ENCODE data around the gene TMPRSS11A. TPM values are rescaled to one million over a fixed set of nuclear protein-coding genes. Genes with fewer than 3 reads are reported as not detected.

Gene TMPRSS11A
- total RNA-seq, 2 donors from 2014 or later = not detected

GRCh38 chr4:67918428-67918827, 44.9 kb downstream of the TMPRSS11A start:
- intact Hi-C loops (cut with DNase I) = no loop called here
- ATAC-seq (no peak), DNase-seq (no peak)

- DNase-seq (no peak), ATAC-seq (no peak)
- intact Hi-C loops (cut with DNase I) = no loop called here
These were observed 47.8 kb downstream of the TMPRSS11A start for GRCh38 chr4:67915400-67915966.

GRCh38 chr4:67912080-67912479, 51.2 kb downstream of the TMPRSS11A start:
- ATAC-seq (no peak), DNase-seq (no peak)
- intact Hi-C loops (cut with DNase I) = no loop called here

- DNase-seq (no peak), ATAC-seq (no peak)
- intact Hi-C loops (cut with DNase I) = no loop called here
These were observed 51.7 kb downstream of the TMPRSS11A start for GRCh38 chr4:67911638-67912037.

GRCh38 chr4:67911141-67911540, 52.2 kb downstream of the TMPRSS11A start:
- intact Hi-C loops (cut with DNase I) = no loop called here
- ATAC-seq = no peak

GRCh38 chr4:67910585-67910905, 52.7 kb downstream of the TMPRSS11A start:
- intact Hi-C loops (cut with DNase I) = no loop called here
- no peak for ATAC-seq
- no peak for DNase-seq

More at GRCh38 chr4:67911141-67911540, 52.2 kb downstream of the TMPRSS11A start:
- no peak for DNase-seq

GRCh38 chr4:67909905-67910584, 53.2 kb downstream of the TMPRSS11A start:
- no peak for DNase-seq
- intact Hi-C loops (cut with DNase I) = no loop called here
- no peak for ATAC-seq

- DNase-seq (no peak), ATAC-seq (no peak)
- intact Hi-C loops (cut with DNase I) = no loop called here
These were observed 55.6 kb downstream of the TMPRSS11A start for GRCh38 chr4:67907650-67908049.

- DNase-seq (no peak), ATAC-seq (no peak)
- intact Hi-C loops (cut with DNase I) = no loop called here
These were observed 64.2 kb downstream of the TMPRSS11A start for GRCh38 chr4:67899096-67899495.

GRCh38 chr4:67897686-67898085, 65.6 kb downstream of the TMPRSS11A start:
- ATAC-seq (no peak), DNase-seq (no peak)
- intact Hi-C loops (cut with DNase I) = no loop called here

- DNase-seq = no peak
- no peak for ATAC-seq
- intact Hi-C loops (cut with DNase I) = no loop called here
These were observed 66.8 kb downstream of the TMPRSS11A start for GRCh38 chr4:67896421-67897065.

GRCh38 chr4:67894659-67895058, 68.6 kb downstream of the TMPRSS11A start:
- DNase-seq (no peak), ATAC-seq (no peak)
- intact Hi-C loops (cut with DNase I) = no loop called here

- DNase-seq (no peak), ATAC-seq (no peak)
- intact Hi-C loops (cut with DNase I) = no loop called here
These were observed 70.4 kb downstream of the TMPRSS11A start for GRCh38 chr4:67892905-67893304.

- ATAC-seq (no peak), DNase-seq (no peak)
- intact Hi-C loops (cut with DNase I) = no loop called here
These were observed 71.0 kb downstream of the TMPRSS11A start for GRCh38 chr4:67892253-67892652.

- DNase-seq (no peak), ATAC-seq (no peak)
- intact Hi-C loops (cut with DNase I) = no loop called here
These were observed 71.6 kb downstream of the TMPRSS11A start for GRCh38 chr4:67891645-67892044.

- no peak for DNase-seq
- ATAC-seq = no peak
- intact Hi-C loops (cut with DNase I) = no loop called here
These were observed 77.0 kb downstream of the TMPRSS11A start for GRCh38 chr4:67886281-67886680.

GRCh38 chr4:67885762-67886161, 77.5 kb downstream of the TMPRSS11A start:
- ATAC-seq (no peak), DNase-seq (no peak)
- intact Hi-C loops (cut with DNase I) = no loop called here

GRCh38 chr4:67884701-67885100, 78.6 kb downstream of the TMPRSS11A start:
- no peak for ATAC-seq
- intact Hi-C loops (cut with DNase I) = no loop called here
- DNase-seq = no peak

- DNase-seq (no peak), ATAC-seq (no peak)
- intact Hi-C loops (cut with DNase I) = no loop called here
These were observed 79.4 kb downstream of the TMPRSS11A start, which contains the start of gene TMPRSS11D for GRCh38 chr4:67883902-67884301. Gene TMPRSS11D (minus strand): TSS chr4:67884002. CDS start chr4:67883933, 69 bp downstream.

GRCh38 chr4:67883458-67883857, 79.8 kb downstream of the TMPRSS11A start:
- DNase-seq (no peak), ATAC-seq (no peak)
- intact Hi-C loops (cut with DNase I) = no loop called here

Measured in left cardiac atrium (tissue), 4 donors.